ENCODE data around the gene ISM1. TPM values are rescaled to one million over a fixed set of nuclear protein-coding genes. Genes with fewer than 3 reads are reported as not detected.

The ISM1 gene
- total RNA-seq, 1 experiment from 2014 or later, result not detected

DNA sequence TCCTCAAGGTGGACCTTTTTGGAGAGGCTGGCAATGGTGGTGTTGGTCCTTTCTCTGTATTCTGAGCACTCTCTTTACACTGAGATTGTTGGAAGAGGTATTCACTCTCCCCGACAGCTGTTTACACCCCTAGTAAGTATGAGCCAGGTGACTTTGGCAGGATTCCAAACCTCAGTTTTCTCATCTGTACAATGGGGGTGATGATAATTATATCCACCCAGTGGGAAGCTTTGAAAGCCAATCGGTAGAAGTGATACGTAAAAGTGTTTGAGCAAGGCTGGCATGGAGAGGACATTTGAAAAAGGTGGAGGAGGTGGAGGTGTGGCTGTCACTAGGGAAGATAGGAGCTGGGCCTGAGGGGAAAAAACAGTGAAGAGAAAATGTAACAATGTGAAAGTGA lies 35.5 kb downstream of the ISM1 start:
- intact Hi-C loops (cut with micrococcal nuclease; ENCODE audit: unreplicated experiment), result no loop called here
- CTCF ChIA-PET, result no interaction called here
- Mint-ChIP-seq H3K4me3 (ENCODE audit: low read depth, unreplicated experiment) (no peak overlapping the region), H3K4me1 (ENCODE audit: low read depth, unreplicated experiment) (no peaks in the 10 kb centered on the region), H3K27ac (ENCODE audit: unreplicated experiment) (no peak overlapping the region), H3K27me3 (ENCODE audit: unreplicated experiment) (peaks cover 18% of the 10 kb centered on the region), H3K9me3 (ENCODE audit: low read depth, unreplicated experiment) (no peaks in the 10 kb centered on the region), H3K36me3 (ENCODE audit: insufficient read depth, unreplicated experiment) (peaks cover 5% of the 10 kb centered on the region)
- BruUV-seq (replicated peaks), result no TSS peak
- DNase-seq, result no peak
- TF ChIP-seq, protein P1, sequence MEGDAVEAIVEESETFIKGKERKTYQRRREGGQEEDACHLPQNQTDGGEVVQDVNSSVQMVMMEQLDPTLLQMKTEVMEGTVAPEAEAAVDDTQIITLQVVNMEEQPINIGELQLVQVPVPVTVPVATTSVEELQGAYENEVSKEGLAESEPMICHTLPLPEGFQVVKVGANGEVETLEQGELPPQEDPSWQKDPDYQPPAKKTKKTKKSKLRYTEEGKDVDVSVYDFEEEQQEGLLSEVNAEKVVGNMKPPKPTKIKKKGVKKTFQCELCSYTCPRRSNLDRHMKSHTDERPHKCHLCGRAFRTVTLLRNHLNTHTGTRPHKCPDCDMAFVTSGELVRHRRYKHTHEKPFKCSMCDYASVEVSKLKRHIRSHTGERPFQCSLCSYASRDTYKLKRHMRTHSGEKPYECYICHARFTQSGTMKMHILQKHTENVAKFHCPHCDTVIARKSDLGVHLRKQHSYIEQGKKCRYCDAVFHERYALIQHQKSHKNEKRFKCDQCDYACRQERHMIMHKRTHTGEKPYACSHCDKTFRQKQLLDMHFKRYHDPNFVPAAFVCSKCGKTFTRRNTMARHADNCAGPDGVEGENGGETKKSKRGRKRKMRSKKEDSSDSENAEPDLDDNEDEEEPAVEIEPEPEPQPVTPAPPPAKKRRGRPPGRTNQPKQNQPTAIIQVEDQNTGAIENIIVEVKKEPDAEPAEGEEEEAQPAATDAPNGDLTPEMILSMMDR (IDR thresholded peaks at IDR 0.05; ENCODE audit: unreplicated experiment), result no peak

DNA sequence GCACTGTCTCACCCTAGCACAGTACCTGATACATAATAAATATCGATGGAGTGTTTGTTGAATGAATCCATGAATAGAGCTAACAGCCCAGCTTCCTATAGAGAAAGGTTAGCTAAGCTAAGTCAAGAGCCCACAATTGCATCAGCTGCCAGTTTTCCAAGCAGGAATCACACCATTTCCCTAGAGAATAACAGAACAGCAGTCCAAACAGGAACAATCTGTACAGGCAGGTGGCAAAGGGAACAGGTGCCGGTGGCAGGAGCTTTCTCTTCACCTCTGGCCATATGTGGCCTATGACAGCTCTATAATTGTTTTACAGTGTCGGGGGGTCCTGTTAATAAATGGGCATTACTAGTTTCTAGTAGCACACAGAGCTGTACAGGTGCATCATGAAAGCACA lies 38.8 kb downstream of the ISM1 start:
- Mint-ChIP-seq H3K36me3 (ENCODE audit: insufficient read depth, unreplicated experiment) (peaks cover 5% of the 10 kb centered on the region), H3K4me3 (ENCODE audit: low read depth, unreplicated experiment) (no peak overlapping the region), H3K4me1 (ENCODE audit: low read depth, unreplicated experiment) (no peaks in the 10 kb centered on the region), H3K27ac (ENCODE audit: unreplicated experiment) (no peak overlapping the region), H3K9me3 (ENCODE audit: low read depth, unreplicated experiment) (no peaks in the 10 kb centered on the region), H3K27me3 (ENCODE audit: unreplicated experiment) (no peaks in the 10 kb centered on the region)
- intact Hi-C loops (cut with micrococcal nuclease; ENCODE audit: unreplicated experiment), result no loop called here
- CTCF ChIA-PET, result interaction anchor here (1.0 kb wide), 1 partner anchor 17 kb away, joined by 3 read pairs; no protein-coding TSS in a partner anchor
- TF ChIP-seq, protein P1 (IDR thresholded peaks at IDR 0.05; ENCODE audit: unreplicated experiment), result no peak
- no peak for DNase-seq
- BruUV-seq (replicated peaks), result no TSS peak

DNA sequence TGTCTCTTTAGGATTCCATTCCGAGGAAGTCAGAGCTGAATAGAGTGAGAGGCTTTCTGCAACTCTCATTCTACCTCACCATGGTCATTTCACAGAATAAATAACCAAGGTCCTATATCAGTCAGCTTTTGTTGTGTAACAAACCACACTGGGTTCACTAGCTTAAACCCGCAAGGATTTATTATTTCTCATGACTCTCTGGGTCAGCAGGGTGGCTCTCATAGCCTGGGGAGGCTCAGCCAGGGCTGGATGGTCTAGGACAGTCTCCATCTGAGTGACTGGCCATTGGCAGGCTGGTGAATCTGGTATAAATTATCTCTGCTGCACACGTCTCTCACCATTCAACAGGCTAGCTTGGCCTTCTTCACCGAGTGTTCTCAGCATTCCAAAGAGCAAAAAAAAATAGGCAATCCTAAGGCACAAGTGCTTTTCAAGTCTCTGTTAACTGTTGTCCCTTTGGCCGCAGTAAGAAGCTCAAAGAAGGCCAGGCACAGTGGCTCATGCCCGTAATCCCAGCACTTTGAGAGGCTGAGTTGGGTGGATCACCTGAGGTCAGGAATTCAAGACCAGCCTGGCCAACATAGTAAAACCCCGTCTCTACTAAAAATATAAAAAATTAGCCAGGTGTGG lies 39.7 kb downstream of the ISM1 start:
- no peak overlapping the region for H3K4me3 Mint-ChIP-seq (ENCODE audit: low read depth, unreplicated experiment)
- H3K27me3 Mint-ChIP-seq (ENCODE audit: unreplicated experiment), result no peaks in the 10 kb centered on the region
- no peaks in the 10 kb centered on the region for H3K9me3 Mint-ChIP-seq (ENCODE audit: low read depth, unreplicated experiment)
- CTCF ChIA-PET, result interaction anchor here (0.5 to 1.6 kb wide), 4 partner anchors 16 to 355 kb away, joined by 3 to 8 read pairs (median 4); no protein-coding TSS in a partner anchor
- H3K27ac Mint-ChIP-seq (ENCODE audit: unreplicated experiment), result no peak overlapping the region
- intact Hi-C loops (cut with micrococcal nuclease; ENCODE audit: unreplicated experiment), result no loop called here
- DNase-seq, result no peak
- TF ChIP-seq, protein P1 (IDR thresholded peaks at IDR 0.05; ENCODE audit: unreplicated experiment), result no peak
- H3K4me1 Mint-ChIP-seq (ENCODE audit: low read depth, unreplicated experiment), result no peaks in the 10 kb centered on the region
- H3K36me3 Mint-ChIP-seq (ENCODE audit: insufficient read depth, unreplicated experiment), result peaks cover 5% of the 10 kb centered on the region
- no TSS peak for BruUV-seq (replicated peaks)

DNA sequence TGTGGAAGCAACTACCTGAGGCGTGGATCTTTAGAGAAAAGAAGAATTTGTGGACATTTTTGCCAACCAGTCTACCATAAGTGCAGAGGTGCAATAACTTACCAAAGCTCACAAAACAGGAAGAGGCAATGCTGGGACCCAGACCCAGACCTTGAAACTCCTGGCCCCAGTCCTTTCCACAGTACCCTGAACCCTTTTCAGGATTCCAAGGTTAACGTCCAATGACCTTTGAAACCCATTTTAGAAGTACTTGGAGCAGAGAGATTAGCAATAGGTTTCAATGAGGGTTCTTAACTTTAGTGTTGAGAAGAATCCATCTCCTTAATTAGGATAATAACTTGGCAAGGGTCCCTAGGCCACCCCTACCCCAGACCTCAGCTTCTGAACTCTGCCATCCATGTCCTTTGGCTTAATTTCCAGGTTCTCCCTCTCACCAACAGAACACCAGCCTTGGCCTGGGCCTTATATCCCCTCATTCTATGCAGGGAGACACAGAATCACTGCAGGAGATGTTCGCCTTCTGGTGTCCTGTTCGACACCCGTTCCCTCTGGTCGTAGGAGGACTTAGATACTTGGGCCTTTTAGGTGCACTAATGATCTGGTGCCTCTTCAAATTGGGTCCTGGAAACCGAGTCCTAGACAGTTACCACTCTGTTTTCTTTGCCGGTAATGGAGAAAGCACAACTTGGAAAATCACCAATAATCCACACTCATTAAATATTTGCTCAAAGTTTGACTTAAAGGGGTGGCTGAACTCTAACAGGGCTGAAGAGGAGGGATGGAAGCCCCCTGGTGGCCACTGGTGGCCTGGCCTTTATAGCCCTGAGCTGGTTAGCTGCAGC lies 40.6 kb downstream of the ISM1 start:
- DNase-seq, result peak; percentile 68
- Mint-ChIP-seq H3K4me1 (ENCODE audit: low read depth, unreplicated experiment) (no peaks in the 10 kb centered on the region), H3K36me3 (ENCODE audit: insufficient read depth, unreplicated experiment) (peaks cover 3% of the 10 kb centered on the region), H3K27me3 (ENCODE audit: unreplicated experiment) (no peaks in the 10 kb centered on the region), H3K4me3 (ENCODE audit: low read depth, unreplicated experiment) (no peak overlapping the region), H3K9me3 (ENCODE audit: low read depth, unreplicated experiment) (no peaks in the 10 kb centered on the region), H3K27ac (ENCODE audit: unreplicated experiment) (no peak overlapping the region)
- intact Hi-C loops (cut with micrococcal nuclease; ENCODE audit: unreplicated experiment), result loop anchor here (1.0 kb wide), 1 partner anchor 142 kb away; no protein-coding TSS in a partner anchor
- TF ChIP-seq, protein P1 (IDR thresholded peaks at IDR 0.05; ENCODE audit: unreplicated experiment), result peak; percentile 55
- CTCF ChIA-PET, result interaction anchor here (0.6 to 1.6 kb wide), 5 partner anchors 140 to 285 kb away, joined by 3 to 4 read pairs (median 3); no protein-coding TSS in a partner anchor
- no TSS peak for BruUV-seq (replicated peaks)
